ENCODE data around the gene RPGR.
A peak's percentile ranks its signal among the peaks of the same experiment; 100 is the strongest.

Gene RPGR

DNA sequence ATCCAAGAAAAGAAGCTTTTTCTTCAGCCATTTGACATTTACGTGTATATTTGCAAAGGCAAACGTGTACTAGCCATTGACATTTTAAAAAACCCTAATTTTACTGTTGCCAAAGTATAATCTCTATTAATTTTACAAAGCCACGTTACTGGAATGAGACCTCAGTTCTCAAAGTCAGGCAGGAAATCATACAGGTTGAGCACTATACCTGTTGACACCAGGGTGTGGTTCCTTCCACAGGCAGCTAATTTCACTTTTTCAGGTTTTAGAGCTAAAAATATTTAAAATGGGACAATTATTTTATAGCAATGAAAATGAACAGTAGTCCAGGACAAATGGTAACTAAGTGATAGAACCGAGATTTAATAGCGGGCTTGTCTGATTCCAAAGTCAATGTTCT is 6.5 kb downstream of the RPGR start:
- no peak for DNase-seq (ENCODE audit: low spot score)

GRCh38 chrX:38318606-38319005 is 8.7 kb downstream of the RPGR start:
- DNase-seq (ENCODE audit: low spot score), result no peak

DNA sequence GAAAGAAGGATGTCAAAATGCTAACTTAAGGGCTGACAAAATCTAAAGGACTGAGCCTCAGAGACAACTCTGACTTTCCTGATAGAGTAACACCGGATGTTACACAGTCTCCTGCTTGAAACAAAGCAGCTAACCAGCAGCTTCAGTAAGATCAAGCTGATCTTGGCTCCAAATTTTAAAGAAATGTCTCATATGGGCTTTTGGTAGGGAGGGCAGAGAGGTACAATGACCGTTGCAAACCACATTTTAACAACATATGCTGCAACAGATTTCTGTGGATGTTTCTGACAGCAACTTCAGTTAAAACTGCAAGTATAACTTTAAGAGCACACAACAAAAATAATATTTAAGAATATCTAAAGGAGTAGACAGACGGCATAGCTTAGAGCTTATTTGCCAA is 9.1 kb downstream of the RPGR start:
- no peak for DNase-seq (ENCODE audit: low spot score)

GRCh38 chrX:38315186-38315585 is 12.1 kb downstream of the RPGR start:
- DNase-seq (ENCODE audit: low spot score), result no peak

- no peak for DNase-seq (ENCODE audit: low spot score)
Observed at GRCh38 chrX:38313190-38313589, 14.1 kb downstream of the RPGR start.

DNA sequence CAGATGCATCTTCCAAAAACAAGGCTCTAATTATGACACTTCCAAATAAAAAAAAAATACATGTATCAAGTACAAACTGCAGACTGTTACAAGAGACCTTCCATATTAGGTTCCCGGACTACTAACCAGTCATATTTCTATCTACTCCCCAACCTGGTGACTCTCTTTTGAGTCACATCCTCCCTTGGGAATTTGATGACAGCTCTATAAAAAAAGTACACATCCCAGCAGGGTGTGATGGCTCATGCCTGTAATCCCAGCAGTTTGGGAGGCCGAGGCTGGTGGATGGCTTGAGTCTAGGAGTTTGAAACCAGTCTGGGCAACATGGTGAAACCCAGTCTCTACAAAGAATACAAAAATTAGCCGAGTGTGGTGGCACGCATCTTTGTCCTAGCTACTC is 14.9 kb downstream of the RPGR start:
- no peak for DNase-seq (ENCODE audit: low spot score)

DNA sequence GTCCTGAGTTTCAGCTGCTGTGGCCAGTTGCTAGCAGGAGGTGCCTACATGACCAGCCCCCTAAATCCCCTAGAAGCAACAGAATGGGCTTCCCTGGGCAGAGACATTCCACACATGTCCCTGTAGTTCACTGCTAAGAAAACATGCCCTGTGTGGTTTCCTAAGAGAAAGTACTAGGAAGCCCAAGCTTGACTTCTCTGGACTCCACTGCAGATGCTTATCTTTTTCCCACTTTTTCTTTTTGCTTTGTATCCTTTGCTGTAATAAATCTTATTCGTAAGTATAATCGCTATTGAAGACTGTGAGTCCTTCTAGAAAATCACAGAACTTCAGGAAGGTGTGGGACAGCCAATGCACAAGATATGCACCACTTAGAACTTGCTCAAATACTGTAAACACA is 15.6 kb downstream of the RPGR start:
- no peak for DNase-seq (ENCODE audit: low spot score)

- DNase-seq (ENCODE audit: low spot score), result no peak
Observed at GRCh38 chrX:38305971-38306370, 21.3 kb downstream of the RPGR start.

- no peak for DNase-seq (ENCODE audit: low spot score)
Observed at GRCh38 chrX:38304010-38304409, 23.3 kb downstream of the RPGR start.

- no peak for DNase-seq (ENCODE audit: low spot score)
Observed at GRCh38 chrX:38293741-38294140, 33.6 kb downstream of the RPGR start.

DNA sequence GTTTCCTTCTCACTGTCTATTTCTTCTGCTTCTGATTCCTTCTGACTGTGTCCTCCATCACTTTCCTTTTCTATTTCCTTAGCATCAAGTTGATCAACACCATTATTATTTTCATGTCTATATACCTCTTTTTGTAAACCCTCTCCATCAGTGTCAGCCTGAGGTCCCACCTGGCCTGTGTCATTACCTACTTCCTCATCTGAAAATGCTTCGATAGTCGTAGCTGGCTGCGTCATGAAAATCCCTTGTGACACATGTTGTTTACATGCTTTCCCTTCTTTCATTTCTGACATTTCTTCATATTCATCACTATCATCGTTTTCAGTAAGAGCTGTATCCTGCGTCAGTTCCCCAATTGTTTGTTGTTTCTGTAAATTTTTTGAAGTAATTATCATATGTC is 39.6 kb downstream of the RPGR start:
- DNase-seq (ENCODE audit: low spot score), result no peak

DNA sequence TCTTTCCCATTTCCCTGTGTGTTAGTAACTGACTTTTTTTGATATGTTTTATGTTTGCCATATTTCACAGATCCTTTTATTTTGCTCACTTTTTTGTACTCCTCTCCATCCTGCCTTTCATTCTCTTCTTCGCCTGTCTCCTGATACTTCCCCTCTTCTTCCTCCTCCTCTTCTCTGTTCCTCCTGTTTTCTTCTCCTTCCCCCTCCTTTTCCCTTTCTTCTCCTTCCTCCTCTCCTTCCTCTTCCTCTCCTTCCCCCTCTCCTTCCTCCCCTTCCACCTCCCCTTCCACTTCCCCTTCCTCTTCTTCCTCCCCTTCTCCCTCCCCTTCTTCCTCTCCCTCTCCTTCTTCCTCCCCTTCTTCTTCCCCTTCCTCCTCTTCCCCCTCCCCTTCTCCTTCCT is 41.7 kb downstream of the RPGR start:
- no peak for DNase-seq (ENCODE audit: low spot score)

- no peak for DNase-seq (ENCODE audit: low spot score)
Observed at GRCh38 chrX:38282049-38282448, 45.3 kb downstream of the RPGR start.

- DNase-seq (ENCODE audit: low spot score), result no peak
Observed at GRCh38 chrX:38279188-38279587, 48.1 kb downstream of the RPGR start.

GRCh38 chrX:38278682-38279081 is 48.6 kb downstream of the RPGR start:
- DNase-seq (ENCODE audit: low spot score), result no peak

- no peak for DNase-seq (ENCODE audit: low spot score)
Observed at GRCh38 chrX:38277802-38278201, 49.5 kb downstream of the RPGR start.

- no peak for DNase-seq (ENCODE audit: low spot score)
Observed at GRCh38 chrX:38277136-38277535, 50.2 kb downstream of the RPGR start.

DNA sequence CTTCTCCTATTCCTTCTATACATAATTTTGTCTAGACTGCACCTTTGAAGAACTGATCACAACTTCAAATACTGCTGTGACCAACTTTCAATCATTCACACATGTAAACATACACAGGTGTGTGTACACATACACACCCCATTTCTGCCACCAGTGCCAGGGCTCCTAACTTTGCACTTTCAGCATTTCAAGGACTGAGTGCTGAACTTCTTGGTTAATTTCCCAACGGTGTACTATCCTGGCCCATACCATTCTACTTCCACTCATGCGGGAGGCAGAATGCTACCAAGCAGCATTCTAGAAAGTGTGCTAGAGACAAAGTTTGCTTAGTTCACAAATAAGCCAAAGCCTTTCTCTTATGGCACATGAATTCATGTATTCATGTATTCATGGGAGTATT is 51.2 kb downstream of the RPGR start:
- DNase-seq (ENCODE audit: low spot score), result no peak

DNA sequence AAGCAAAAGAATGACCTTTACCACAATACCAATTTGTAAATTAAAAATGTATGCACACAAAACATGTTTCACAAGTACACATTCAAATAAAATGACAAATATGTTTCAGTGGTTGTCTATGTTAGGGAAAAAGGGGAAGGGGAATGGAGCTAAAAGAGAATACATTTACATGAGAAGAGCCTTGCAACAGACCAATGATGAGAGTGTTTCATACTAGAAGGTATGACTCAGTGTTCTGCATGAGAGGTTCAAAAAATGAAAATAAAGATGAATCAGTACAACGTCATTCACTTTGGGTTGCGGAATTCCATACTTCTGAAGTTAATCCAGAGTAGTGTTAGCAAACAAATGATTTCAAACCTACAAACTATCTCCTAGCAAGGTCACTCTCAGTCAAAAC is 51.7 kb downstream of the RPGR start:
- DNase-seq (ENCODE audit: low spot score), result no peak

DNA sequence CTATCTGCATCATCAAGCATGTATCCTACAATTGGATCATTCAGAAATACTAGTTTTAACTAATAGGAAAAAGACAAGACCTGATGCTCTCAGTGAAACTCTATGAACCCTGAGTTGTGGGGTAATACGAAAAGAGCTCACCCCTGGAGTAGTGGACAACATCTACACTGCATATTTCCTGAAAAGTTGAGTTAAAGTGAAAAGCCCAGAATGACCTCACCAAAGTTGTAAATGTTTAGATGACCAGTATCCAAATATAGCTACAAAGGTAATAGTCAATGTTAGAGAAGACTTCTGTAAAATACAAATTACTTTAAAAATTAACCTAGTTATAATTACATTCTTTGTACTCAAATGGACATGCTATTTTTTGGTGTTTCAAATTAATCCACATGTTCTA is 53.9 kb downstream of the RPGR start:
- DNase-seq (ENCODE audit: low spot score), result no peak

GRCh38 chrX:38271154-38271716 is 56.1 kb downstream of the RPGR start:
- no peak for DNase-seq (ENCODE audit: low spot score)

DNA sequence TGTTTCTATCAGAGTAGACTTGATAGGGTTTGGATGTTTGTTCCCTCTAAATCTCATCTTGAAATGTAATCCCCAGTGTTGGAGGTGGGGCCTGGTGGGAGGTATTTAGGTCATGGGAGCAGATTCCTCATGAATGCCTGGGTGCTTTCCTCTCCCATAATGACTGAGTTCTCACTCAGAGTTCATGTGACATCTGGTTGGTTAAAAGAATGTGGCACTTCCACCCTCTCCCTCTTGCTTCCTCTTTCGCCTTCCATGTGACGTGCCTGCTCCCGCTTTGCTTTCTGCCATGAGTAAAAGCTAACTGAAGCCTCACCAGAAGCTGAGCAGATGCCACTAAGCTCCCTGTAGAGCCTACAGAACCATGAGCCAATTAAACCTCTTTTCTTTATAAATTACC is 59.3 kb downstream of the RPGR start:
- no peak for DNase-seq (ENCODE audit: low spot score)

GRCh38 chrX:38262715-38263620 is 64.3 kb downstream of the RPGR start:
- DNase-seq (ENCODE audit: low spot score), result no peak

DNA sequence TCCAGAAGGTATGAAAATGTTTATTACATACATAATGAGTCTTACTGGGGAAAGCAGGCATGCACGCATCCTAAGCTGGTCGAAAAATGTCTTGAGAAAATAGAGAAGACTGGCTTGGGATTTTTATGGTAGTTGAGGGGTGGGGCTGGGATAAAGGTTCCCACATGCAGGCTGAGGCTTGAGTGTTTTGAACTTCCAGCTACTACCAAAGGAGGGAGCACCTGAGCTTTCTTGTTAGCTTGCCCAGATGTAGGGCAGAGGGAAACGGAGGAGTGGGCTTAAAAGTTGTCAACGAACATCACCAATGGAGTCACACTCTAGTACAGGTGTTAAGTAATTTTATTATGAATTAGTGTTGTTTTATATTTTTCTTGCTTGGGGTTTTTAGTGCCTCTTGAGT is 67.1 kb downstream of the RPGR start:
- peak; percentile 38 for DNase-seq (ENCODE audit: low spot score)

Data from HuH-7 (cell line).